GM12878 (cell line): ENCODE data around the gene TRMT10C.

Source experiments
- CEBPB ChIP-seq, 2 experiments: fragments of 150-350 bp in 1 of 2; IDR thresholded peaks; 2 replicates each; pipeline ENCODE4 v1.6.1; 2012 to 2014; ENCODE audit warnings: low read depth in 2 of 2, low read length in 2 of 2, borderline replicate concordance in 1 of 2, inconsistent platforms in 1 of 2
- EP300 ChIP-seq, 2 experiments: fragments of 150-350 bp in 1 of 2; IDR thresholded peaks; 2 replicates each; pipeline ENCODE4 v1.6.1; 2011 to 2012; ENCODE audit warnings: low read depth in 2 of 2, low read length in 2 of 2, borderline replicate concordance in 1 of 2, improper control_type of control experiment in 1 of 2, inconsistent platforms in 1 of 2; ENCODE audit not compliant: control insufficient read depth in 1 of 2
- EZH2 ChIP-seq: IDR thresholded peaks from 2 replicates; pipeline ENCODE4 v1.6.1; 2012; ENCODE audit warnings: low read depth, mild to moderate bottlenecking, control low read depth, inconsistent platforms, low read length, borderline replicate concordance; ENCODE audit not compliant: control insufficient read depth
- KAT2A ChIP-seq: conservative IDR thresholded peaks from 2 replicates; pipeline ENCODE4 v1.6.1; 2011; ENCODE audit warnings: low read depth, low read length; ENCODE audit not compliant: control insufficient read depth
- SPI1 ChIP-seq: IDR thresholded peaks from 2 replicates; pipeline ENCODE4 v1.6.1; 2011; ENCODE audit warnings: low read depth, mild to moderate bottlenecking, low read length, moderate library complexity, borderline replicate concordance; ENCODE audit not compliant: insufficient read depth

DNA sequence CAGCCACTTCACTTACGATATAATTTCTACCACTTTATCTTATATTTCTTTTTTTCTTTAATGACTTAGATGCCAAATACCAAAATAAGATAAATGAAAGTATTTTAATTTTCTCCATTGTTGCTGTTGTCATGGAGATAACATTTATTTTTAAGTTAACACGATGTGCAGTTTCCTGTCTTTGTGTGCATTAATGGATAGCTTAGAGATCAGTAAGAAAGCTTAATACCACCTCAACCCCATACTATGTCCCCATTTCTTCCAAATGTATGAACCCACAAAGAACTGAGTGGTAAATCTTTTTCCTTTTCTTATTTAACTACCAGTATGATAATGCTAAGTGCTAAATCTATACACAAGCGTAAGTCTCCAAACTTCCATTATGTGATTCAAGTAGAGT is 29.4 kb downstream of the TRMT10C start:
- TF ChIP-seq EP300 (IDR thresholded peaks at IDR 0.05; ENCODE audit: borderline replicate concordance in 1 of 2, control insufficient read depth in 1 of 2, low read depth in 2 of 2, low read length in 2 of 2) (no peak), SPI1 (no peak), KAT2A (no peak), CEBPB (IDR thresholded peaks at IDR 0.05; ENCODE audit: borderline replicate concordance in 1 of 2, low read depth in 2 of 2, low read length in 2 of 2) (no peak), EZH2 (no peak)
